ENCODE measurements around the gene STXBP4.

Gene STXBP4

GRCh38 chr17:55133583-55133982 lies 165.0 kb downstream of the STXBP4 start:
- no peak for DNase-seq

GRCh38 chr17:55134486-55135157 lies 166.1 kb downstream of the STXBP4 start:
- no peak for DNase-seq

GRCh38 chr17:55140809-55141208 lies 172.2 kb downstream of the STXBP4 start:
- DNase-seq: no peak

- no peak for DNase-seq
These were observed 176.0 kb downstream of the STXBP4 start for GRCh38 chr17:55144518-55144917.

GRCh38 chr17:55149485-55149884 lies 180.9 kb downstream of the STXBP4 start:
- DNase-seq: no peak

- DNase-seq: no peak
These were observed 183.7 kb downstream of the STXBP4 start for GRCh38 chr17:55152236-55152635.

- DNase-seq: no peak
These were observed 185.5 kb downstream of the STXBP4 start for GRCh38 chr17:55154101-55154500.

- no peak for DNase-seq
These were observed 187.4 kb downstream of the STXBP4 start for GRCh38 chr17:55155856-55156560.

GRCh38 chr17:55157165-55157564 lies 188.6 kb downstream of the STXBP4 start:
- DNase-seq: no peak

GRCh38 chr17:55158439-55158838 lies 189.9 kb downstream of the STXBP4 start:
- no peak for DNase-seq

GRCh38 chr17:55159251-55159650 lies 190.7 kb downstream of the STXBP4 start:
- DNase-seq: no peak

- DNase-seq: no peak
These were observed 191.9 kb downstream of the STXBP4 start for GRCh38 chr17:55160501-55160900.

- no peak for DNase-seq
These were observed 193.5 kb downstream of the STXBP4 start for GRCh38 chr17:55161935-55162555.

GRCh38 chr17:55162556-55162946 lies 194.0 kb downstream of the STXBP4 start:
- DNase-seq: no peak

- no peak for DNase-seq
These were observed 194.8 kb downstream of the STXBP4 start for GRCh38 chr17:55163408-55163807.

- DNase-seq: no peak
These were observed 197.9 kb downstream of the STXBP4 start for GRCh38 chr17:55166506-55166905.

GRCh38 chr17:55167024-55167725 lies 198.6 kb downstream of the STXBP4 start:
- DNase-seq: no peak

- no peak for DNase-seq
These were observed 200.6 kb downstream of the STXBP4 start for GRCh38 chr17:55168958-55169687.

GRCh38 chr17:55171634-55172328 lies 203.2 kb downstream of the STXBP4 start:
- DNase-seq: no peak

GRCh38 chr17:55172612-55173011 lies 204.0 kb downstream of the STXBP4 start:
- no peak for DNase-seq

GRCh38 chr17:55174133-55174532 lies 205.6 kb downstream of the STXBP4 start:
- no peak for DNase-seq

GRCh38 chr17:55175788-55176427 lies 207.3 kb downstream of the STXBP4 start:
- DNase-seq: no peak
